ENCODE data around the gene TNFAIP2.

DNA sequence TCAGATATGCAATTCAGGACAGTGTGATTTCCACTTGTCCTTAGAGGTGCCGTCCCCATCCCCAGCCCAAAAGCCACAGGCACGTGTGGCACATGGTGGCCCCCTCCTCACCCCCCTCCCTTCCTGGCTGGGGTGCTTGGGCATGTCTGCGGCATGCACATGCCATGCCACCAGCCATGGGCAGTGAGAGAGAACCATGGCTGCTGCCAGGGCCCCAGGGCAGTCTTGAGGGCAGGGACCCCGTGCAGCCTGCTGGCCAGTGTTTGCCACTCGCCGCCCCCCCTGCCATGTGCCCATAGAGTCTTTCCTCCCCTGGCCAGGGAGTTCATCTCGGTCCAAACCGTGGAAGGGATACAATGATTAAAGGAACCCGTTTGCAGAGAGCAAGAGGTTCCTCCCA, 41.5 kb downstream of the TNFAIP2 start:
- TF ChIP-seq, protein P1, sequence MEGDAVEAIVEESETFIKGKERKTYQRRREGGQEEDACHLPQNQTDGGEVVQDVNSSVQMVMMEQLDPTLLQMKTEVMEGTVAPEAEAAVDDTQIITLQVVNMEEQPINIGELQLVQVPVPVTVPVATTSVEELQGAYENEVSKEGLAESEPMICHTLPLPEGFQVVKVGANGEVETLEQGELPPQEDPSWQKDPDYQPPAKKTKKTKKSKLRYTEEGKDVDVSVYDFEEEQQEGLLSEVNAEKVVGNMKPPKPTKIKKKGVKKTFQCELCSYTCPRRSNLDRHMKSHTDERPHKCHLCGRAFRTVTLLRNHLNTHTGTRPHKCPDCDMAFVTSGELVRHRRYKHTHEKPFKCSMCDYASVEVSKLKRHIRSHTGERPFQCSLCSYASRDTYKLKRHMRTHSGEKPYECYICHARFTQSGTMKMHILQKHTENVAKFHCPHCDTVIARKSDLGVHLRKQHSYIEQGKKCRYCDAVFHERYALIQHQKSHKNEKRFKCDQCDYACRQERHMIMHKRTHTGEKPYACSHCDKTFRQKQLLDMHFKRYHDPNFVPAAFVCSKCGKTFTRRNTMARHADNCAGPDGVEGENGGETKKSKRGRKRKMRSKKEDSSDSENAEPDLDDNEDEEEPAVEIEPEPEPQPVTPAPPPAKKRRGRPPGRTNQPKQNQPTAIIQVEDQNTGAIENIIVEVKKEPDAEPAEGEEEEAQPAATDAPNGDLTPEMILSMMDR (IDR thresholded peaks at IDR 0.05): no peak
- no peak for TF ChIP-seq EZH2phosphoT487 (IDR thresholded peaks at IDR 0.05)
- TF ChIP-seq EZH2 (IDR thresholded peaks at IDR 0.05): no peak

All from neural progenitor cell (in vitro differentiated cells).